ENCODE data around the gene BTG1. TPM values are rescaled to one million over a fixed set of nuclear protein-coding genes. Genes with fewer than 3 reads are reported as not detected.

Gene BTG1
- polyA plus RNA-seq, 3 donors: 189 to 242 (median 192) TPM

DNA sequence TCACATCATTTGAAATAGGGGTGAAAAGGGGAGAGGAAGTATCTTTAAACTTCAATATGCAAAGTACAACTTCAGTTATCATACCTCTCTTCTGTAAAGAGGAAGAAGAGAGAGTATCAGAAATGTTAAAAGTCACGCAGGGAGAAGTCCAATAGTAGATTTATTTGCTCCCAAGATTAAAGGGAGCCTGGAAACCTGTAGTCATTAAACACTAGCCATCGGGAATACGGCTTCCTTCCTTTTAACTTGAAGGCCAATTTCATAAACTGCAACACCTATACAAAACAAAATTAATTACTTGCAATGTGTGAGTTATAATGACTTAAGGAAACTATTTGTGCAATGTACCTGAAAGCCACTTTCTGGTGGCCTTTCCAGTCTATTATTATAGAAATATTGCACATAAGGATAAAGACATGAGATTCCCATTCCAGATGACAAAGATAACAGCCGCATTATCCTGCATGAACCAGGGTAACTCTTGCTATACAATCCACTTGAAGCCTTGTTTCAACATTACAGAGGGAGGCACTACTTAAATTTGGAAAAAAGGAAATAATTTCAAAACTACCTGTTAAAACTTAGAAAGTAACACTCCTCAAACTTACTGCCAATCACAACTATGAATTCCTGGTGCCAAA lies 4.6 kb downstream of the BTG1 start:
- H3K4me2 ChIP-seq (replicated peaks; ENCODE audit: extremely low read depth, low read length, poor library complexity, severe bottlenecking): peak overlapping the region; percentile 79
- TF ChIP-seq, protein P1, sequence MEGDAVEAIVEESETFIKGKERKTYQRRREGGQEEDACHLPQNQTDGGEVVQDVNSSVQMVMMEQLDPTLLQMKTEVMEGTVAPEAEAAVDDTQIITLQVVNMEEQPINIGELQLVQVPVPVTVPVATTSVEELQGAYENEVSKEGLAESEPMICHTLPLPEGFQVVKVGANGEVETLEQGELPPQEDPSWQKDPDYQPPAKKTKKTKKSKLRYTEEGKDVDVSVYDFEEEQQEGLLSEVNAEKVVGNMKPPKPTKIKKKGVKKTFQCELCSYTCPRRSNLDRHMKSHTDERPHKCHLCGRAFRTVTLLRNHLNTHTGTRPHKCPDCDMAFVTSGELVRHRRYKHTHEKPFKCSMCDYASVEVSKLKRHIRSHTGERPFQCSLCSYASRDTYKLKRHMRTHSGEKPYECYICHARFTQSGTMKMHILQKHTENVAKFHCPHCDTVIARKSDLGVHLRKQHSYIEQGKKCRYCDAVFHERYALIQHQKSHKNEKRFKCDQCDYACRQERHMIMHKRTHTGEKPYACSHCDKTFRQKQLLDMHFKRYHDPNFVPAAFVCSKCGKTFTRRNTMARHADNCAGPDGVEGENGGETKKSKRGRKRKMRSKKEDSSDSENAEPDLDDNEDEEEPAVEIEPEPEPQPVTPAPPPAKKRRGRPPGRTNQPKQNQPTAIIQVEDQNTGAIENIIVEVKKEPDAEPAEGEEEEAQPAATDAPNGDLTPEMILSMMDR (IDR thresholded peaks at IDR 0.05): no peak
- H3K9ac ChIP-seq (ENCODE audit: insufficient read depth, low read length, poor library complexity, severe bottlenecking): peak overlapping the region; percentile 98
- peak overlapping the region; percentile 92 to 99 (median 92) for H3K4me3 ChIP-seq (replicated peaks in 1 of 3; ENCODE audit: low read depth in 2 of 3, low read length in 3 of 3)
- peak overlapping the region in 1 of 2 donors; percentile 92 for H3K27ac ChIP-seq (ENCODE audit: low read depth in 1 of 2, low read length in 2 of 2)
- H2AFZ ChIP-seq (ENCODE audit: insufficient read depth, low read depth, low read length, poor library complexity, severe bottlenecking): no peak overlapping the region
- intact Hi-C loops (cut with micrococcal nuclease): loop anchor here in 1 of 2 donors (5.0 to 10.0 kb wide), 2 partner anchors 94 to 361 kb away; no protein-coding TSS in a partner anchor
- H3K27ac Mint-ChIP-seq: peak overlapping the region; percentile 7 to 99 (median 70)
- H3K9me3 ChIP-seq (replicated peaks in 1 of 2; ENCODE audit: control insufficient read depth in 1 of 2, insufficient read depth in 1 of 2, low read length in 2 of 2): no peaks in the 10 kb centered on the region
- peaks cover 98% of the 10 kb centered on the region for H3K79me2 ChIP-seq (ENCODE audit: insufficient read depth, low read length)
- no CpG with 5 or more reads among the region's 4 CpGs for WGBS (ENCODE audit: insufficient coverage)
- DNase-seq: peak in 2 of 3 donors; percentile 28 to 45
- H3K27me3 Mint-ChIP-seq (ENCODE audit: low read depth in 3 of 3): peaks cover 0 to 4% (median 0%) of the 10 kb centered on the region in 3 donors
- peaks cover 73 to 80% of the 10 kb centered on the region in 2 donors for H3K36me3 Mint-ChIP-seq
- H3K4me1 ChIP-seq (ENCODE audit: control insufficient read depth in 1 of 2, insufficient read depth in 2 of 2, low read length in 2 of 2): peaks cover 29 to 70% of the 10 kb centered on the region in 2 donors
- H3K9me3 Mint-ChIP-seq: peaks cover 0 to 3% (median 0%) of the 10 kb centered on the region in 7 donors
- peaks cover 95% of the 10 kb centered on the region for H4K20me1 ChIP-seq (ENCODE audit: insufficient read depth, low read length)
- H3K4me1 Mint-ChIP-seq: peaks cover 34% of the 10 kb centered on the region
- H3K36me3 ChIP-seq (replicated peaks in 1 of 2; ENCODE audit: control insufficient read depth in 1 of 2, insufficient read depth in 2 of 2, low read length in 2 of 2): peaks cover 27 to 60% of the 10 kb centered on the region in 2 donors
- no peaks in the 10 kb centered on the region for H3K27me3 ChIP-seq (ENCODE audit: control insufficient read depth in 2 of 2, insufficient read depth in 2 of 2, low read length in 2 of 2)
- H3K4me3 Mint-ChIP-seq: peak overlapping the region; percentile 98 to 99

GRCh38 chr12:92140156-92140555 lies 5.5 kb downstream of the BTG1 start:
- H3K4me3 Mint-ChIP-seq: peak overlapping the region; percentile 98 to 99
- 80% methylated on average over 1 of the region's 2 CpGs for WGBS (ENCODE audit: insufficient coverage)

More at GRCh38 chr12:92140156-92140555, 5.5 kb downstream of the BTG1 start:
- Histone ChIP-seq H4K20me1 (ENCODE audit: insufficient read depth, low read length) (peaks cover 100% of the 10 kb centered on the region), H3K9me3 (replicated peaks in 1 of 2; ENCODE audit: control insufficient read depth in 1 of 2, insufficient read depth in 1 of 2, low read length in 2 of 2) (no peaks in the 10 kb centered on the region), H3K4me3 (replicated peaks in 1 of 3; ENCODE audit: low read depth in 2 of 3, low read length in 3 of 3) (peak overlapping the region; percentile 92 to 99 (median 92)), H3K27me3 (ENCODE audit: control insufficient read depth in 2 of 2, insufficient read depth in 2 of 2, low read length in 2 of 2) (no peaks in the 10 kb centered on the region), H3K36me3 (replicated peaks in 1 of 2; ENCODE audit: control insufficient read depth in 1 of 2, insufficient read depth in 2 of 2, low read length in 2 of 2) (peaks cover 27 to 60% of the 10 kb centered on the region in 2 donors), H3K9ac (ENCODE audit: insufficient read depth, low read length, poor library complexity, severe bottlenecking) (peak overlapping the region; percentile 98), H3K4me2 (replicated peaks; ENCODE audit: extremely low read depth, low read length, poor library complexity, severe bottlenecking) (peak overlapping the region; percentile 79), H2AFZ (ENCODE audit: insufficient read depth, low read depth, low read length, poor library complexity, severe bottlenecking) (no peak overlapping the region), H3K4me1 (ENCODE audit: control insufficient read depth in 1 of 2, insufficient read depth in 2 of 2, low read length in 2 of 2) (peaks cover 37 to 79% of the 10 kb centered on the region in 2 donors), H3K27ac (ENCODE audit: low read depth in 1 of 2, low read length in 2 of 2) (peak overlapping the region in 1 of 2 donors; percentile 92), H3K79me2 (ENCODE audit: insufficient read depth, low read length) (peaks cover 100% of the 10 kb centered on the region)
- Mint-ChIP-seq H3K27me3 (ENCODE audit: low read depth in 3 of 3) (no peaks in the 10 kb centered on the region), H3K4me1 (peaks cover 42% of the 10 kb centered on the region), H3K27ac (peak overlapping the region; percentile 70 to 99 (median 87)), H3K36me3 (peaks cover 82 to 85% of the 10 kb centered on the region in 2 donors), H3K9me3 (peaks cover 0 to 3% (median 0%) of the 10 kb centered on the region in 7 donors)
- intact Hi-C loops (cut with micrococcal nuclease): loop anchor here in 1 of 2 donors (5.0 to 10.0 kb wide), 2 partner anchors 95 to 362 kb away; no protein-coding TSS in a partner anchor
- TF ChIP-seq, protein P1 (IDR thresholded peaks at IDR 0.05): no peak
- DNase-seq: no peak

Measured in CD14-positive monocyte (primary cell).